Ovary (tissue), 3 donors: ENCODE results near the gene UROC1.

ENCODE experiments used
- POLR2A ChIP-seq: fragments of 450-650 bp; IDR thresholded peaks from one replicate; pipeline ENCODE4 v1.6.1; 2017; ENCODE audit warnings: antibody characterized with exemption, mild to moderate bottlenecking, moderate library complexity
- TF ChIP-seq, protein P1 (sequence below), 3 donors: fragments of 450-650 bp in 2 of 3; fragments of 200-600 bp in 1 of 3; IDR thresholded peaks; one replicate each; pipeline versions ENCODE4 v1.5.1 to v1.8.0; 2016 to 2022; ENCODE audit warnings: antibody characterized with exemption in 3 of 3, mild to moderate bottlenecking in 1 of 3
- donor health status: DM: no; HTN: no; CAD: no.

DNA sequence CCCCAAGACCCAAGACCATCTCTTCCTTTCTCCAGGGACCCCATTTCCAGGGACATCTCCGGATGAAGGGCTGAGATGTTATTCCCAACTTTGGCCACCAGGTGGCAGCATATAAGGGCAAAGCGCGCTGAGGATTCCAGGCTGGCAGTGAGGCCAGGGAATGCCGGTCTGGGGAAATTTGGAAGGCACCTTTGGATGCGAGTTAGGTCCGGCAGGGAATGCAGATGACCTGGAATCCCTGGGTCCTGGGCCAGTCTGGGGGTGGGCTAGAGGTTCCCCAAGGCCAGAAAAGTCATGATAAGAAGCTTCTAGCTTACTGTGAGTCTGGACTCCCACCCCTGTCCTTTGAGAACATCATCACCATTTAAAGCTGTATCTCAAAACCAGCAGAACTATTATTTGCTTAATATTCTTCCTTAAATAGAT is 4.8 kb upstream of the UROC1 start:
- TF ChIP-seq POLR2A = no peak
- TF ChIP-seq, protein P1, sequence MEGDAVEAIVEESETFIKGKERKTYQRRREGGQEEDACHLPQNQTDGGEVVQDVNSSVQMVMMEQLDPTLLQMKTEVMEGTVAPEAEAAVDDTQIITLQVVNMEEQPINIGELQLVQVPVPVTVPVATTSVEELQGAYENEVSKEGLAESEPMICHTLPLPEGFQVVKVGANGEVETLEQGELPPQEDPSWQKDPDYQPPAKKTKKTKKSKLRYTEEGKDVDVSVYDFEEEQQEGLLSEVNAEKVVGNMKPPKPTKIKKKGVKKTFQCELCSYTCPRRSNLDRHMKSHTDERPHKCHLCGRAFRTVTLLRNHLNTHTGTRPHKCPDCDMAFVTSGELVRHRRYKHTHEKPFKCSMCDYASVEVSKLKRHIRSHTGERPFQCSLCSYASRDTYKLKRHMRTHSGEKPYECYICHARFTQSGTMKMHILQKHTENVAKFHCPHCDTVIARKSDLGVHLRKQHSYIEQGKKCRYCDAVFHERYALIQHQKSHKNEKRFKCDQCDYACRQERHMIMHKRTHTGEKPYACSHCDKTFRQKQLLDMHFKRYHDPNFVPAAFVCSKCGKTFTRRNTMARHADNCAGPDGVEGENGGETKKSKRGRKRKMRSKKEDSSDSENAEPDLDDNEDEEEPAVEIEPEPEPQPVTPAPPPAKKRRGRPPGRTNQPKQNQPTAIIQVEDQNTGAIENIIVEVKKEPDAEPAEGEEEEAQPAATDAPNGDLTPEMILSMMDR (IDR thresholded peaks at IDR 0.05) = peak; percentile 61 to 89 (median 61)
